Stomach (tissue), 4 donors: Measurements from ENCODE around the gene MXI1.

Experiments used
- CTCF ChIP-seq, 7 experiments: fragments of 450-650 bp in 4 of 7; fragments of 200-600 bp in 3 of 7; sonication (generic) in 3 of 7; IDR thresholded peaks; one replicate each; pipeline ENCODE4 v1.5.1; 2016 to 2019; ENCODE audit warnings: antibody characterized with exemption in 7 of 7, control low read depth in 2 of 7, mild to moderate bottlenecking in 1 of 7
- POLR2A ChIP-seq, 4 donors: fragments of 450-650 bp; IDR thresholded peaks; one replicate each; pipeline ENCODE4 v1.6.1; 2016; ENCODE audit warnings: antibody characterized with exemption in 4 of 4, control low read depth in 2 of 4, mild to moderate bottlenecking in 1 of 4, moderate library complexity in 1 of 4
- POLR2AphosphoS5 ChIP-seq, 3 donors: sonication (generic); formaldehyde crosslinking; IDR thresholded peaks; one replicate each; pipeline ENCODE4 v1.6.1; 2016; ENCODE audit warnings: antibody characterized with exemption in 3 of 3

- TF ChIP-seq CTCF (IDR thresholded peaks at IDR 0.05) (no peak), POLR2A (IDR thresholded peaks at IDR 0.05) (no peak), POLR2AphosphoS5 (IDR thresholded peaks at IDR 0.05) (no peak)
Measured at GRCh38 chr10:110260746-110261477, 53.5 kb downstream of the MXI1 start.
